HEK293T (cell line): ENCODE measurements around the gene CAPN3.

Experiments
- CTCF ChIA-PET: fragments of 350-600 bp; formaldehyde crosslinking; extraction: SDS; loops from one replicate; lab custom pipeline; 2021; ENCODE audit warnings: antibody characterized with exemption, inconsistent platforms; lab: Yijun Ruan, JAX
- POLR2A ChIA-PET: fragments of 350-600 bp; formaldehyde crosslinking; extraction: SDS; loops from one replicate; lab custom pipeline; 2020; ENCODE audit warnings: antibody characterized with exemption, inconsistent platforms; lab: Yijun Ruan, JAX
- DNase-seq: peaks from one replicate; pipeline ENCODE4 v3.0.0; 2012; ENCODE audit warnings: mixed read lengths; ENCODE audit errors: extremely low spot score
- ARNT ChIP-seq: fragments of 450-650 bp; IDR thresholded peaks from 2 replicates; pipeline ENCODE4 v1.6.1; 2017; ENCODE audit warnings: mild to moderate bottlenecking
- BHLHE40 ChIP-seq: fragments of 450-650 bp; IDR thresholded peaks from 2 replicates; pipeline ENCODE4 v1.6.1; 2016; ENCODE audit warnings: mild to moderate bottlenecking, moderate library complexity, borderline replicate concordance
- CTBP1 ChIP-seq: fragments of 450-650 bp; IDR thresholded peaks from 2 replicates; pipeline ENCODE4 v1.6.1; 2016; ENCODE audit warnings: borderline replicate concordance
- ELF4 ChIP-seq: fragments of 450-650 bp; IDR thresholded peaks from 2 replicates; pipeline ENCODE4 v1.6.1; 2017; ENCODE audit warnings: antibody characterized with exemption
- FOXA1 ChIP-seq: fragments of 450-650 bp; IDR thresholded peaks from 2 replicates; pipeline ENCODE4 v1.6.1; 2016; ENCODE audit warnings: mild to moderate bottlenecking
- FOXK2 ChIP-seq: fragments of 450-650 bp; IDR thresholded peaks from 2 replicates; pipeline ENCODE4 v1.6.1; 2016; ENCODE audit warnings: mild to moderate bottlenecking
- FOXM1 ChIP-seq: fragments of 450-650 bp; IDR thresholded peaks from 2 replicates; pipeline ENCODE4 v1.6.1; 2017; ENCODE audit warnings: mild to moderate bottlenecking, borderline replicate concordance
- HDGF ChIP-seq: fragments of 450-650 bp; IDR thresholded peaks from 2 replicates; pipeline ENCODE4 v1.6.1; 2017; ENCODE audit warnings: antibody characterized with exemption, borderline replicate concordance
- L3MBTL2 ChIP-seq: fragments of 450-650 bp; conservative IDR thresholded peaks from 2 replicates; pipeline ENCODE4 v1.6.1; 2016; ENCODE audit warnings: mild to moderate bottlenecking
- LEF1 ChIP-seq: fragments of 450-650 bp; IDR thresholded peaks from 2 replicates; pipeline ENCODE4 v1.6.1; 2017; ENCODE audit warnings: mild to moderate bottlenecking, borderline replicate concordance
- NFRKB ChIP-seq: fragments of 450-650 bp; IDR thresholded peaks from 2 replicates; pipeline ENCODE4 v1.6.1; 2016; ENCODE audit warnings: mild to moderate bottlenecking, moderate library complexity
- PKNOX1 ChIP-seq: fragments of 450-650 bp; IDR thresholded peaks from 2 replicates; pipeline ENCODE4 v1.6.1; 2016
- SP1 ChIP-seq: fragments of 450-650 bp; IDR thresholded peaks from 2 replicates; pipeline ENCODE4 v1.6.1; 2017
- SUZ12 ChIP-seq: fragments of 450-650 bp; IDR thresholded peaks from 2 replicates; pipeline ENCODE4 v1.6.1; 2016; ENCODE audit warnings: mild to moderate bottlenecking
- TARDBP ChIP-seq: fragments of 450-650 bp; IDR thresholded peaks from 2 replicates; pipeline ENCODE4 v1.6.1; 2016
- ZNF384 ChIP-seq: fragments of 450-650 bp; IDR thresholded peaks from 2 replicates; pipeline ENCODE4 v1.6.1; 2016

Gene CAPN3

DNA sequence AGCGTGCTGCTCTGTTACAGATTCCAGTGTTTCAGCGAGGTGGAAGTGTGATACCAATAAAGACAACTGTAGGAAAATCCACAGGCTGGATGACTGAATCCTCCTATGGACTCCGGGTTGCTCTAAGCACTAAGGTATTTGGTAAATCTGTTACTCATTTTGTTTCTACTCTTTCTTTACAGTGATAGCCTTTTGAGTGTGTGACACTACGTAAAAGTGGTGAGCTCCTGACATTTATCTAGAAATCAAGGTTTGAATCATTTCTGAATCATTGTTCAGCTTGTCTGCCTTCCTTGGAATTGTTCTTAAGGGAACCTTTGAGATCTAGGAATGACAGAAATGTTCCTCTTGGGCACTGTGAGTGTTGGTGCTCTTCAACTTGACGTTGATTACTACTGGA lies 11.2 kb upstream of the CAPN3 start:
- TF ChIP-seq TARDBP (no peak), BHLHE40 (no peak), L3MBTL2 (no peak)
- POLR2A ChIA-PET, result no interaction called here
- CTCF ChIA-PET, result no interaction called here
- DNase-seq, result no peak

DNA sequence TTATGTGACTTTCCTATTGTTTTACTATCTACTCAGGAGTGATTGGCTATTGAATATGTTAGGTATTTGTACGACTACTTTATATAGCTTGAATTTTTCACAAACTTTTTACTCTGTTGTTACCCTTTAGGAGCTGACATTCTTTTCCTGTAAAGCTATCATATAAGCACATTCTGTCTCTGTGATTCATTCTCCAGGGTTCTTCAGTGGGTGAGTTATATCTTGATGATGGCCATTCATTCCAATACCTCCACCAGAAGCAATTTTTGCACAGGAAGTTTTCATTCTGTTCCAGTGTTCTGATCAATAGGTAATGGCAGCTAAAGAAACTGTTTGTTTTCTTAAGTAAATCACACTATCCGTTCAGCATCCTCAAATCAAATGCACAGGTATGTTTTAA lies 10.1 kb upstream of the CAPN3 start:
- ChIA-PET CTCF (no interaction called here), POLR2A (no interaction called here)
- DNase-seq, result no peak
- TF ChIP-seq ELF4 (no peak), CTBP1 (no peak), SUZ12 (no peak), FOXK2 (no peak), L3MBTL2 (no peak), SP1 (no peak), FOXA1 (no peak), PKNOX1 (no peak), TARDBP (no peak), HDGF (no peak), ZNF384 (no peak), BHLHE40 (no peak), NFRKB (no peak), LEF1 (no peak), FOXM1 (no peak), ARNT (no peak)

GRCh38 chr15:42352401-42352800 lies 6.9 kb upstream of the CAPN3 start:
- DNase-seq, result no peak
- TF ChIP-seq FOXM1, result no peak
- TF ChIP-seq CTBP1, result no peak
- TF ChIP-seq ARNT, result no peak
- no peak for TF ChIP-seq ZNF384
- no peak for TF ChIP-seq PKNOX1
- TF ChIP-seq BHLHE40, result no peak
- TF ChIP-seq SP1, result no peak
- no peak for TF ChIP-seq TARDBP
- no peak for TF ChIP-seq L3MBTL2
- TF ChIP-seq ELF4, result no peak
- no peak for TF ChIP-seq FOXK2
- no peak for TF ChIP-seq LEF1
- TF ChIP-seq FOXA1, result no peak
- TF ChIP-seq SUZ12, result no peak
- no peak for TF ChIP-seq NFRKB
- TF ChIP-seq HDGF, result no peak
- ChIA-PET CTCF (no interaction called here), POLR2A (no interaction called here)

DNA sequence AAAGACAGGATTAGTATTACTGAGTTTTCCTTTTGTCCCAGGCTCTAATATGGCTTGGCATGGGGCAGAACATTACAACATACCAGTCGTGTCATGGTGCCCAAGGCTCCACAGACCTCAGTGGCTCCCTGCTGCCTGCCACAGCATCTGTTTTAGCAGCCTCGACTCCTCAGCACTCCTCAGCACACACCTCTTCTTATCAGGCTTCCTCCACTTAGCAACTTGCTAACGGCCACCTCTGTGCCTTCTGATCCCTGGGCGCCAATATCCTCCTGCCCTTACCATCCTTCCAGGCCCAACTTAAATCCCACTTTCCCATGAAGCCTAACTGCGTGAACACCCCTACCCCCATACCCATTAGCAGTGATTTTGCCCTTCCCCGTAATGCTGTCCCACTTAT lies 6.2 kb upstream of the CAPN3 start:
- ChIA-PET CTCF (no interaction called here), POLR2A (no interaction called here)
- no peak for TF ChIP-seq ELF4
- TF ChIP-seq CTBP1, result no peak
- TF ChIP-seq L3MBTL2, result no peak
- TF ChIP-seq ARNT, result no peak
- no peak for TF ChIP-seq FOXA1
- no peak for TF ChIP-seq BHLHE40
- no peak for TF ChIP-seq FOXK2
- no peak for TF ChIP-seq PKNOX1
- TF ChIP-seq ZNF384, result no peak
- no peak for TF ChIP-seq HDGF
- TF ChIP-seq LEF1, result no peak
- no peak for TF ChIP-seq SUZ12
- TF ChIP-seq NFRKB, result no peak
- TF ChIP-seq SP1, result no peak
- no peak for TF ChIP-seq FOXM1
- no peak for DNase-seq

DNA sequence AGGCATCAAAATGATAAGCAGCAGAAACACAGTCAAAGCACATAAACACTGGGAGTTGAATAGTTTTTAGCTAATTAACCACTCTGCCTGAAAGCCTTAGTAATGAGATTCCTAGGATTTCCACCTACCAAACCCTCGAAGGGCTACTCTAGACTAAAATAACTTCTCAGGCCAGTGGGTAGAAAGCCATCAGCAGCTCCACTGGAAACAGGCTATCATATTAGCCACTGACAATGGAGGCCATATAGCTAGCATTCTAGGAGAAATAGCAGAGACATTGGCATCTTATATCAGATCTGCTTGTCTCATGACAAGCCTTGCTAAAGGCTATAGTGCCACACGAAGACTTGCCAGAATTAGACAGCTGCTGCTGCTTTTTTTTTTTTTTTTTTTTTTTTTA lies 4.5 kb upstream of the CAPN3 start:
- POLR2A ChIA-PET, result no interaction called here
- CTCF ChIA-PET, result no interaction called here
- no peak for DNase-seq
- TF ChIP-seq ARNT (no peak), SUZ12 (no peak), TARDBP (no peak), LEF1 (no peak), FOXM1 (no peak), FOXK2 (no peak), L3MBTL2 (no peak), CTBP1 (no peak), NFRKB (no peak), HDGF (no peak), FOXA1 (no peak), PKNOX1 (no peak), ZNF384 (no peak), SP1 (no peak), ELF4 (no peak), BHLHE40 (no peak)

DNA sequence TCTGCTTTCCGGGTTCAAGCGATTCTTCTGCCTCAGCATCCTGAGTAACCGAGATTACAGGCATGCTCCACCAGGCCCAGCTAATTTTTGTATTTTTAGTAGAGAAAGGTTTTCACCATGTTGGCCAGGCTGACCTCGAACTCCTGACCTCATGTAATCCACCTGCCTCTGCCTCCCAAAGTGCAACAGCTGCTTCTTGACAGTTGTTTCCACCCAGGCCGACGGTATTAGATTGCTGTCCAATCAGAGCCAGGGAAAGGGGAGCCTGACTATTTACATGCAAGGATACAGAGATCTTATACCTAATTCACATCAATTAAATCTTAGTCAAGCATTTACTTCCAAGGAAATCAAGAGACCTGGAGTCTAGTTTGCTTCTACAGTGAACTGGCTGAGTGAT lies 4.0 kb upstream of the CAPN3 start:
- POLR2A ChIA-PET, result no interaction called here
- CTCF ChIA-PET, result no interaction called here
- DNase-seq, result no peak
- TF ChIP-seq TARDBP (no peak), FOXA1 (no peak), NFRKB (no peak)
